ENCODE results near the gene PLXNA4. TPM values are rescaled to one million over a fixed set of nuclear protein-coding genes. Genes with fewer than 3 reads are reported as not detected.

Gene PLXNA4
- total and polyA plus RNA-seq, 2 experiments from 2014 or later = 1.9 to 4.8 TPM

DNA sequence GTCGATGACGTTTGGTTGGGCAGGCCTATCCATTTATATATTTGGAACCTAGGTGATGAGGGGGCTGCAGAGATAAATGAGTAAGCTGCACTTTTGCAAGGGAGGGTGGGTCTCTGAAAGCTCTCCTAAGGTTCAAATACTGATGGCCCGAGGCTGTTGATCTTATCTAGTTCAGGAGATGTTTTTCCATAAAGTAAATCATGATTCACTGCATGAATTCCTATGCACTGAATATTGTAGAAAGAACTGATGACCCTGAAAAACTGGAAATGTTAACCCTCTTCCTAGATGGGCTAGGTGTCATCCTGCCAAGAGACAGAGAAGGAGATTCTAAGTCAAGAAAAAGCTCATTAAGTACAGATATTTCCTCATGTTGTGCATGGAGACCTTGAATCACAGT is 459.9 kb downstream of the PLXNA4 start:
- H3K79me2 ChIP-seq = no peaks in the 10 kb centered on the region
- DNase-seq (ENCODE audit: low spot score) = no peak
- no peaks in the 10 kb centered on the region for H3K36me3 ChIP-seq (replicated peaks; ENCODE audit: insufficient read depth, low read depth)
- 38% methylated on average over 3 of the region's 3 CpGs for WGBS (ENCODE audit: low lambda C conversion rate, missing lambda C conversion rate)
- H3K4me3 ChIP-seq = no peak overlapping the region
- no peaks in the 10 kb centered on the region for H4K20me1 ChIP-seq (ENCODE audit: insufficient read depth, poor library complexity, severe bottlenecking)
- no peaks in the 10 kb centered on the region for H3K9me2 ChIP-seq (replicated peaks; ENCODE audit: insufficient read depth)
- no peaks in the 10 kb centered on the region for H3K9me3 ChIP-seq (ENCODE audit: low read depth)
- peaks cover 8% of the 10 kb centered on the region for H3K4me1 ChIP-seq (ENCODE audit: insufficient read depth)
- no peak overlapping the region for H3K4me2 ChIP-seq
- H2AFZ ChIP-seq = no peak overlapping the region
- no peaks in the 10 kb centered on the region for H3K27me3 ChIP-seq
- no peak for TF ChIP-seq EZH2 (IDR thresholded peaks at IDR 0.05; ENCODE audit: borderline replicate concordance)
- TF ChIP-seq, protein P1, sequence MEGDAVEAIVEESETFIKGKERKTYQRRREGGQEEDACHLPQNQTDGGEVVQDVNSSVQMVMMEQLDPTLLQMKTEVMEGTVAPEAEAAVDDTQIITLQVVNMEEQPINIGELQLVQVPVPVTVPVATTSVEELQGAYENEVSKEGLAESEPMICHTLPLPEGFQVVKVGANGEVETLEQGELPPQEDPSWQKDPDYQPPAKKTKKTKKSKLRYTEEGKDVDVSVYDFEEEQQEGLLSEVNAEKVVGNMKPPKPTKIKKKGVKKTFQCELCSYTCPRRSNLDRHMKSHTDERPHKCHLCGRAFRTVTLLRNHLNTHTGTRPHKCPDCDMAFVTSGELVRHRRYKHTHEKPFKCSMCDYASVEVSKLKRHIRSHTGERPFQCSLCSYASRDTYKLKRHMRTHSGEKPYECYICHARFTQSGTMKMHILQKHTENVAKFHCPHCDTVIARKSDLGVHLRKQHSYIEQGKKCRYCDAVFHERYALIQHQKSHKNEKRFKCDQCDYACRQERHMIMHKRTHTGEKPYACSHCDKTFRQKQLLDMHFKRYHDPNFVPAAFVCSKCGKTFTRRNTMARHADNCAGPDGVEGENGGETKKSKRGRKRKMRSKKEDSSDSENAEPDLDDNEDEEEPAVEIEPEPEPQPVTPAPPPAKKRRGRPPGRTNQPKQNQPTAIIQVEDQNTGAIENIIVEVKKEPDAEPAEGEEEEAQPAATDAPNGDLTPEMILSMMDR (IDR thresholded peaks at IDR 0.05; ENCODE audit: poor library complexity) = no peak
- TF ChIP-seq EZH2phosphoT487 (IDR thresholded peaks at IDR 0.05; ENCODE audit: low read depth, severe bottlenecking, unreplicated experiment) = no peak
- H3K27ac ChIP-seq = no peak overlapping the region

DNA sequence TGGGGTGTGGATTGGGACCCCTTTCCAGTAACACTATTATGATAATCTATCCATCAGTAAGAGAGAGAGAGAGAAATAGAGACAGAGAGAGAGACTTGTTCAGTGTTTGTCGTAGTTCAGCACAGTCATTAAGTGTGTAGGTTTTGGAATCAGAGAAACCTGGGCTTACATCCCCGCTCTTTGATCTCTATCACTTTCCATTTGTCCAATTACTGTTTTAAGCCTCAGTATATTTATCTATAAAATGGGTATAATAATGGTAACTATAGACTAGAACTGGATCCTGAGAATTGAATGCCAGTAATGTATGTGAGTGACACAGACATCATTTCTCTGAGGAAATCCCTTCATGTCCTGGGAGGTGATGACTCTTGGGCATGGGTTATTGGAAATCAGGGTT is 460.5 kb downstream of the PLXNA4 start:
- TF ChIP-seq, protein P1 (IDR thresholded peaks at IDR 0.05; ENCODE audit: poor library complexity) = no peak
- no peak for TF ChIP-seq EZH2phosphoT487 (IDR thresholded peaks at IDR 0.05; ENCODE audit: low read depth, severe bottlenecking, unreplicated experiment)
- TF ChIP-seq EZH2 (IDR thresholded peaks at IDR 0.05; ENCODE audit: borderline replicate concordance) = no peak
- H3K4me2 ChIP-seq = no peak overlapping the region
- H3K9me3 ChIP-seq (ENCODE audit: low read depth) = no peaks in the 10 kb centered on the region
- H2AFZ ChIP-seq = no peak overlapping the region
- no peaks in the 10 kb centered on the region for H4K20me1 ChIP-seq (ENCODE audit: insufficient read depth, poor library complexity, severe bottlenecking)
- no peak for DNase-seq (ENCODE audit: low spot score)
- peaks cover 8% of the 10 kb centered on the region for H3K4me1 ChIP-seq (ENCODE audit: insufficient read depth)
- H3K27me3 ChIP-seq = no peaks in the 10 kb centered on the region
- H3K4me3 ChIP-seq = no peak overlapping the region
- H3K27ac ChIP-seq = no peak overlapping the region
- H3K36me3 ChIP-seq (replicated peaks; ENCODE audit: insufficient read depth, low read depth) = no peaks in the 10 kb centered on the region
- WGBS (ENCODE audit: low lambda C conversion rate, missing lambda C conversion rate) = 99% methylated on average over 2 of the region's 2 CpGs
- no peaks in the 10 kb centered on the region for H3K79me2 ChIP-seq
- no peaks in the 10 kb centered on the region for H3K9me2 ChIP-seq (replicated peaks; ENCODE audit: insufficient read depth)

DNA sequence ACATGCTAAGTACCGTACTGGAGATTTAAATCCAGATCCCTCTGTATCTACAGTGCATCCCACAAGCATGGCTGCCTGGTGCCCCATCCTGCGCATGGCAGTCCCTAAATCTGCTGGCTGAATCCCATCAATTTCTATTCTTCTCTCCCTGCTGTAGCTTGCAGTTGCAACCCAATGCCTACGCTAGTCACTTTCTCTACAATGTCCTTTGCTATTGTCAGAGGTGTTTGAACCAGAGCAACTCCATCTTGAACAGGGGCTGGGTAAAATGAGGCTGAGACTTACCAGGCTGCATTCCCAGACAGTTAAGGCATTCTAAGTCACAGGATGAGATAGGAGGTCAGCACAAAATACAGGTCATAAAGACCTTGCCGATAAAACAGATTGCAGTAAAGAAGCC is 461.2 kb downstream of the PLXNA4 start:
- no peaks in the 10 kb centered on the region for H3K9me3 ChIP-seq (ENCODE audit: low read depth)
- TF ChIP-seq EZH2phosphoT487 (IDR thresholded peaks at IDR 0.05; ENCODE audit: low read depth, severe bottlenecking, unreplicated experiment) = no peak
- TF ChIP-seq, protein P1 (IDR thresholded peaks at IDR 0.05; ENCODE audit: poor library complexity) = no peak
- no peaks in the 10 kb centered on the region for H3K79me2 ChIP-seq
- peaks cover 8% of the 10 kb centered on the region for H3K4me1 ChIP-seq (ENCODE audit: insufficient read depth)
- no peak overlapping the region for H3K27ac ChIP-seq
- no peak for DNase-seq (ENCODE audit: low spot score)
- no peak overlapping the region for H3K4me3 ChIP-seq
- 90% methylated on average over 4 of the region's 4 CpGs for WGBS (ENCODE audit: low lambda C conversion rate, missing lambda C conversion rate)
- H4K20me1 ChIP-seq (ENCODE audit: insufficient read depth, poor library complexity, severe bottlenecking) = no peaks in the 10 kb centered on the region
- H2AFZ ChIP-seq = no peak overlapping the region
- no peaks in the 10 kb centered on the region for H3K36me3 ChIP-seq (replicated peaks; ENCODE audit: insufficient read depth, low read depth)
- H3K4me2 ChIP-seq = no peak overlapping the region
- H3K9me2 ChIP-seq (replicated peaks; ENCODE audit: insufficient read depth) = no peaks in the 10 kb centered on the region
- H3K27me3 ChIP-seq = no peaks in the 10 kb centered on the region

DNA sequence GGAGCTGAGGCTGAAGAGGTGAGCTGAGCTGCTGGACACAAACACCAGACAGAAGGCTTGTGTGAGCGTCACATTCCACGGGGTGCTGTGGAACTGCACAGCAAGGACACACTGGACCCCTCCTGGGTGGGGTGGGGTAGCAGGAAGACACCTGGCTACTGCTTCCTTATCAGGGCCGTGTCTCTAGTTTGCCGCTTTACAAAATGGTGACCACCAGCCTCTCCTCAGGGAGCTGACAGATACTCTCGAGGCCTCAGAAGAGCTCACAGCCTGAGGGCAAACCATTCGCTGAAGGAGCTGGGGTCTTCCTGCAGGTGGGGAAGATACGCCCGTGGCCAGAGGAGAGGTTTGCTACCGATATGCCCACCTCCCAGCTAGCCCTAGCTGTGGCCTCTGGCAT is 461.9 kb downstream of the PLXNA4 start:
- H3K27ac ChIP-seq = peak overlapping the region; percentile 36
- no peaks in the 10 kb centered on the region for H3K79me2 ChIP-seq
- WGBS (ENCODE audit: low lambda C conversion rate, missing lambda C conversion rate) = 79% methylated on average over 9 of the region's 9 CpGs
- H3K9me2 ChIP-seq (replicated peaks; ENCODE audit: insufficient read depth) = no peaks in the 10 kb centered on the region
- H4K20me1 ChIP-seq (ENCODE audit: insufficient read depth, poor library complexity, severe bottlenecking) = no peaks in the 10 kb centered on the region
- no peak overlapping the region for H3K4me2 ChIP-seq
- no peaks in the 10 kb centered on the region for H3K36me3 ChIP-seq (replicated peaks; ENCODE audit: insufficient read depth, low read depth)
- peaks cover 8% of the 10 kb centered on the region for H3K4me1 ChIP-seq (ENCODE audit: insufficient read depth)
- no peak overlapping the region for H2AFZ ChIP-seq
- no peak overlapping the region for H3K4me3 ChIP-seq
- no peak for DNase-seq (ENCODE audit: low spot score)
- H3K9me3 ChIP-seq (ENCODE audit: low read depth) = no peaks in the 10 kb centered on the region
- TF ChIP-seq, protein P1 (IDR thresholded peaks at IDR 0.05; ENCODE audit: poor library complexity) = no peak
- TF ChIP-seq EZH2phosphoT487 (IDR thresholded peaks at IDR 0.05; ENCODE audit: low read depth, severe bottlenecking, unreplicated experiment) (no peak), EZH2 (IDR thresholded peaks at IDR 0.05; ENCODE audit: borderline replicate concordance) (no peak)
- no peaks in the 10 kb centered on the region for H3K27me3 ChIP-seq

Data from hepatocyte (in vitro differentiated cells).